Liver (tissue), 2 donors: ENCODE results near the gene SMAD1.

Experiments
- YY1 ChIP-seq: IDR thresholded peaks from 2 replicates; pipeline ENCODE4 v1.6.1; 2016; ENCODE audit warnings: antibody characterized with exemption, mild to moderate bottlenecking
- TF ChIP-seq, protein P1 (sequence below): fragments of 150-350 bp; IDR thresholded peaks from 2 replicates; pipeline ENCODE4 v1.5.1; 2017; ENCODE audit warnings: improper control_type of control experiment, low read depth, low read length; ENCODE audit not compliant: missing input control
- TF ChIP-seq, protein P2 (sequence below): IDR thresholded peaks from 2 replicates; pipeline ENCODE4 v1.6.1; 2016; ENCODE audit warnings: antibody characterized with exemption, mild to moderate bottlenecking
- TF ChIP-seq, protein P3 (sequence below): IDR thresholded peaks from 2 replicates; pipeline ENCODE4 v1.6.1; 2016; ENCODE audit warnings: antibody characterized with exemption
- donor health status: healthy.

DNA sequence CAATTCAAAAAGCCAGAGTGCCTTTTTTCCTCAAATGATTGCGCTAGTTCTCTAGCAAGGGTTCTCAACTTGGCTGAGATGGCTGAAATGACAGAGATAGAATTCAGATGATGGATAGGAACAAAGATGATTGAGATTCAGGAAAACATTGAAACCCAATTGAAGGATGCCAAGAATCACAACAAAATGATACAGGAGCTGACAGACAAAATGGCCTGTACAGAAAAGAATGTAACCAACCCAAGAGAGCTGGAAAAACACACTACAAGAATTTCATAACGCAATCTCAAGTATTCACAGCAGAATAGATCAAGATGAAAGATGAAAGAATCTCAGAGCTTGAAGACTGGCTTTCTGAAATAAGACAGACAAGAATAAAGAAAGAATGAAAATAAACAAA lies 85.9 kb downstream of the SMAD1 start:
- TF ChIP-seq YY1 = no peak
- TF ChIP-seq, protein P1, sequence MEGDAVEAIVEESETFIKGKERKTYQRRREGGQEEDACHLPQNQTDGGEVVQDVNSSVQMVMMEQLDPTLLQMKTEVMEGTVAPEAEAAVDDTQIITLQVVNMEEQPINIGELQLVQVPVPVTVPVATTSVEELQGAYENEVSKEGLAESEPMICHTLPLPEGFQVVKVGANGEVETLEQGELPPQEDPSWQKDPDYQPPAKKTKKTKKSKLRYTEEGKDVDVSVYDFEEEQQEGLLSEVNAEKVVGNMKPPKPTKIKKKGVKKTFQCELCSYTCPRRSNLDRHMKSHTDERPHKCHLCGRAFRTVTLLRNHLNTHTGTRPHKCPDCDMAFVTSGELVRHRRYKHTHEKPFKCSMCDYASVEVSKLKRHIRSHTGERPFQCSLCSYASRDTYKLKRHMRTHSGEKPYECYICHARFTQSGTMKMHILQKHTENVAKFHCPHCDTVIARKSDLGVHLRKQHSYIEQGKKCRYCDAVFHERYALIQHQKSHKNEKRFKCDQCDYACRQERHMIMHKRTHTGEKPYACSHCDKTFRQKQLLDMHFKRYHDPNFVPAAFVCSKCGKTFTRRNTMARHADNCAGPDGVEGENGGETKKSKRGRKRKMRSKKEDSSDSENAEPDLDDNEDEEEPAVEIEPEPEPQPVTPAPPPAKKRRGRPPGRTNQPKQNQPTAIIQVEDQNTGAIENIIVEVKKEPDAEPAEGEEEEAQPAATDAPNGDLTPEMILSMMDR = no peak
- TF ChIP-seq, protein P2, sequence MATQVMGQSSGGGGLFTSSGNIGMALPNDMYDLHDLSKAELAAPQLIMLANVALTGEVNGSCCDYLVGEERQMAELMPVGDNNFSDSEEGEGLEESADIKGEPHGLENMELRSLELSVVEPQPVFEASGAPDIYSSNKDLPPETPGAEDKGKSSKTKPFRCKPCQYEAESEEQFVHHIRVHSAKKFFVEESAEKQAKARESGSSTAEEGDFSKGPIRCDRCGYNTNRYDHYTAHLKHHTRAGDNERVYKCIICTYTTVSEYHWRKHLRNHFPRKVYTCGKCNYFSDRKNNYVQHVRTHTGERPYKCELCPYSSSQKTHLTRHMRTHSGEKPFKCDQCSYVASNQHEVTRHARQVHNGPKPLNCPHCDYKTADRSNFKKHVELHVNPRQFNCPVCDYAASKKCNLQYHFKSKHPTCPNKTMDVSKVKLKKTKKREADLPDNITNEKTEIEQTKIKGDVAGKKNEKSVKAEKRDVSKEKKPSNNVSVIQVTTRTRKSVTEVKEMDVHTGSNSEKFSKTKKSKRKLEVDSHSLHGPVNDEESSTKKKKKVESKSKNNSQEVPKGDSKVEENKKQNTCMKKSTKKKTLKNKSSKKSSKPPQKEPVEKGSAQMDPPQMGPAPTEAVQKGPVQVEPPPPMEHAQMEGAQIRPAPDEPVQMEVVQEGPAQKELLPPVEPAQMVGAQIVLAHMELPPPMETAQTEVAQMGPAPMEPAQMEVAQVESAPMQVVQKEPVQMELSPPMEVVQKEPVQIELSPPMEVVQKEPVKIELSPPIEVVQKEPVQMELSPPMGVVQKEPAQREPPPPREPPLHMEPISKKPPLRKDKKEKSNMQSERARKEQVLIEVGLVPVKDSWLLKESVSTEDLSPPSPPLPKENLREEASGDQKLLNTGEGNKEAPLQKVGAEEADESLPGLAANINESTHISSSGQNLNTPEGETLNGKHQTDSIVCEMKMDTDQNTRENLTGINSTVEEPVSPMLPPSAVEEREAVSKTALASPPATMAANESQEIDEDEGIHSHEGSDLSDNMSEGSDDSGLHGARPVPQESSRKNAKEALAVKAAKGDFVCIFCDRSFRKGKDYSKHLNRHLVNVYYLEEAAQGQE = no peak
- TF ChIP-seq, protein P3, sequence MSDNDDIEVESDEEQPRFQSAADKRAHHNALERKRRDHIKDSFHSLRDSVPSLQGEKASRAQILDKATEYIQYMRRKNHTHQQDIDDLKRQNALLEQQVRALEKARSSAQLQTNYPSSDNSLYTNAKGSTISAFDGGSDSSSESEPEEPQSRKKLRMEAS = no peak
